Testis (tissue), 2 donors: ENCODE measurements around the gene SINHCAF.

ENCODE experiments used
- POLR2A ChIP-seq: fragments of 450-650 bp; IDR thresholded peaks from one replicate; pipeline ENCODE4 v1.6.1; 2017; ENCODE audit warnings: antibody characterized with exemption, mild to moderate bottlenecking, moderate library complexity
- TF ChIP-seq, protein P1 (sequence below), 3 experiments: fragments of 450-650 bp in 2 of 3; fragments of 200-600 bp in 1 of 3; sonication (generic) in 1 of 3; IDR thresholded peaks; one replicate each; pipeline ENCODE4 v1.5.1; 2016 to 2019; ENCODE audit warnings: antibody characterized with exemption in 3 of 3, mild to moderate bottlenecking in 2 of 3, moderate library complexity in 1 of 3

DNA sequence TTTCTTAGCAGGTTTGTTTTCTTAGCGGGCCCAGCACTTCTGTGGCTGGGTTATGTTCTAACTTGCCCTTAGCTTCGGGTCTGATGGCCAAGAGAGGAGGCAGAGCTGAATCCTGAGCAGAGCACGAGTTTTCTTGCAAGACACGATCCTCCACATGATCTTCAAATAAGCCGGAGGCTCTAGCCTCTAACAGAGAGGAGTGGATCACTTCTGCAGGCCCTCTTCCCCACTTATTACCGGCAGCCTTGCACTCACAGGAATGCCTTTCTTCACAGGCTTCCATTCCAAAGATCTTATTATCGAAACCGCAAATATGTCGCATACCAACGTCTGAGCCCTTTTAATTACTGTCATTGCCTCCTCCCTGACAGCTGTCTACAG lies 79.5 kb downstream of the SINHCAF start:
- TF ChIP-seq, protein P1, sequence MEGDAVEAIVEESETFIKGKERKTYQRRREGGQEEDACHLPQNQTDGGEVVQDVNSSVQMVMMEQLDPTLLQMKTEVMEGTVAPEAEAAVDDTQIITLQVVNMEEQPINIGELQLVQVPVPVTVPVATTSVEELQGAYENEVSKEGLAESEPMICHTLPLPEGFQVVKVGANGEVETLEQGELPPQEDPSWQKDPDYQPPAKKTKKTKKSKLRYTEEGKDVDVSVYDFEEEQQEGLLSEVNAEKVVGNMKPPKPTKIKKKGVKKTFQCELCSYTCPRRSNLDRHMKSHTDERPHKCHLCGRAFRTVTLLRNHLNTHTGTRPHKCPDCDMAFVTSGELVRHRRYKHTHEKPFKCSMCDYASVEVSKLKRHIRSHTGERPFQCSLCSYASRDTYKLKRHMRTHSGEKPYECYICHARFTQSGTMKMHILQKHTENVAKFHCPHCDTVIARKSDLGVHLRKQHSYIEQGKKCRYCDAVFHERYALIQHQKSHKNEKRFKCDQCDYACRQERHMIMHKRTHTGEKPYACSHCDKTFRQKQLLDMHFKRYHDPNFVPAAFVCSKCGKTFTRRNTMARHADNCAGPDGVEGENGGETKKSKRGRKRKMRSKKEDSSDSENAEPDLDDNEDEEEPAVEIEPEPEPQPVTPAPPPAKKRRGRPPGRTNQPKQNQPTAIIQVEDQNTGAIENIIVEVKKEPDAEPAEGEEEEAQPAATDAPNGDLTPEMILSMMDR (IDR thresholded peaks at IDR 0.05) = no peak
- no peak for TF ChIP-seq POLR2A
